ENCODE results near the gene RPA3. TPM values are rescaled to one million over a fixed set of nuclear protein-coding genes. Genes with fewer than 3 reads are reported as not detected.
"Not testable (repeated sequence)": the region's sequence is repeated elsewhere in the genome, so short reads cannot be mapped to it uniquely, and the experiment has no call there.

RPA3 gene
- total and polyA plus RNA-seq, 2 donors: 42.7 to 117 TPM

DNA sequence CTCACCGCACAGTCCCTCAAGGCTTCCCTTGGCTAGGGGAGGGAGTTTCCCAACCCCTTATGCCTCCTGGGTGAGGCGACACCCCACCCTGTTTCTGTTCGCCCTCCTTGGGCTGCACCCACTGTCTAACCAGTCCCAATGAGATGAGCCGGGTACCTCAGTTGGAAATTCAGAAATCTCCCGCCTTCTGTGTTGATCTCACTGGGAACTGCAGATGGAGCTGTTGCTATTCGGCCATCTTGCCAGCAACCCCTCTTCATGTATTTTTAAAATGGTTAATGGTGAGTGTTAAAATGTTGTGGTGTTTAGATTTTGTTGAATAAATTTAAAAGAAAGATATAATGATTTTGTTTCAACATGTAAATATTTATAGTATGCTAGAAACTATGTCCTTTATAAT, 55.9 kb downstream of the RPA3 start:
- Histone ChIP-seq H3K9me3 (ENCODE audit: control insufficient read depth in 2 of 2, insufficient read depth in 1 of 2, low read length in 1 of 2) (no peaks in the 10 kb centered on the region), H3K27ac (ENCODE audit: low read depth in 1 of 2, low read length in 1 of 2) (no peak overlapping the region), H3K36me3 (ENCODE audit: control insufficient read depth in 2 of 2, insufficient read depth in 2 of 2, low read length in 1 of 2) (no peaks in the 10 kb centered on the region), H3K27me3 (ENCODE audit: control insufficient read depth in 2 of 2, insufficient read depth in 1 of 2, low read length in 1 of 2) (no peaks in the 10 kb centered on the region), H3K4me3 (ENCODE audit: low read length in 2 of 2) (no peak overlapping the region), H3K4me1 (ENCODE audit: control insufficient read depth in 2 of 2, insufficient read depth in 2 of 2, low read length in 2 of 2) (no peaks in the 10 kb centered on the region)
- no peak for DNase-seq (ENCODE audit: low read depth in 6 of 9, low spot score in 9 of 9)
- 97% methylated on average over 6 of the region's 6 CpGs for WGBS

DNA sequence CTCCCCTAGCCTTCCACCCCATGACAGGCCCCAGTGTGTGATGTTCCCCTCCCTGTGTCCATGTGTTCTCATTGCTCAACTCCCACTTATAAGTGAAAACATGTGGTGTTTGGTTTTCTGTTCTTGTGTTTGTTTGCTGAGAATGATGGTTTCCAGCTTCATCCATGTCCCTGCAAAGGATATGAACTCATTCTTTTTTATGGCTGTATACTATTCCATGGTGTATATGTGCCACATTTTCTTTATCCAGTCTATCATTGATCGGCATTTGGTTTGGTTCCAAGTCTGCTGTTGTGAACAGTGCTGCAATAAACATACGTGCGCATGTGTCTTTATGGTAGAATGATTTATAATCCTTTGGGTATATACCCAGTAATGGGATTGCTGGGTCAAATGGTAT, 61.9 kb downstream of the RPA3 start:
- H3K27ac ChIP-seq (ENCODE audit: low read depth in 1 of 2, low read length in 1 of 2); H3K36me3 ChIP-seq (ENCODE audit: control insufficient read depth in 2 of 2, insufficient read depth in 2 of 2, low read length in 1 of 2); DNase-seq (ENCODE audit: low read depth in 6 of 9, low spot score in 9 of 9); H3K4me1 ChIP-seq (ENCODE audit: control insufficient read depth in 2 of 2, insufficient read depth in 2 of 2, low read length in 2 of 2); H3K4me3 ChIP-seq (ENCODE audit: low read length in 2 of 2); H3K9me3 ChIP-seq (ENCODE audit: control insufficient read depth in 2 of 2, insufficient read depth in 1 of 2, low read length in 1 of 2); H3K27me3 ChIP-seq (ENCODE audit: control insufficient read depth in 2 of 2, insufficient read depth in 1 of 2, low read length in 1 of 2): not testable (repeated sequence)
- WGBS: 97% methylated on average over 3 of the region's 3 CpGs

DNA sequence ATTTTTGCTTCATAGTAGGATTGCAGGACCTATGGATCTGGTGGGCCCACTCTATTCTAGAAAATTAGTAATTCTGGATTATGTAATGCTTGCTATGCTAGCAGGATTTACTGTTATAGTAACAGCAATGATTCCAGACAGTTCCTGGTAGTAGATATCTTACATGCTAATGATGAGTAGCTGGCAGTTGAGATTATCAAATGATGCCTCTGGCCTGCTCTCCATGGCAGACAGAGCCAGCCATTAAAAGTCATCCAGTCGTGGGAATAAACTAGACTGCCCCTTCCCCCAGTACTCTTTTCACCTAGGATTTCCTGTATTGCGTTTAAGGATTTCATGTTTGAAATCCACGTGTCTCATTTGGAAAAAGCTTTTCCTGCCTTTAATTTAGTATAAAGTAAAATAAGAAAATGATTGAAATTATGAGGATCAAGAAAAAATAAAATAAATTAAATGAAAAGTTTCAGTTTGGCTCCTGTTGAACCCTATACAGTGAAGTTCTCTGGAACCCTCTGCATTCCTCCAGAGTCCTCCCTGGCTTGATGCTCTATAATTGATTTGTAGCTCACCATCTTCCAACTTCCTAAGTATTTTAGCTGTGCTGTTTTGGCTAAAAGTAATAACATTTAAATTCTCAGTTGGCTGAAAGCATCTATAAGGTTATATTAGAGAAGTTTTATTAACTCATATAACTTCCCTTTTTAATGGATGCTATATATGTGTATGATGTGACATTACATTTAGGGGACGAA, 63.3 kb downstream of the RPA3 start:
- no peak for DNase-seq (ENCODE audit: low read depth in 6 of 9, low spot score in 9 of 9)
- 94% methylated on average over 4 of the region's 4 CpGs for WGBS
- no peak overlapping the region for H3K4me3 ChIP-seq (ENCODE audit: low read length in 2 of 2)

DNA sequence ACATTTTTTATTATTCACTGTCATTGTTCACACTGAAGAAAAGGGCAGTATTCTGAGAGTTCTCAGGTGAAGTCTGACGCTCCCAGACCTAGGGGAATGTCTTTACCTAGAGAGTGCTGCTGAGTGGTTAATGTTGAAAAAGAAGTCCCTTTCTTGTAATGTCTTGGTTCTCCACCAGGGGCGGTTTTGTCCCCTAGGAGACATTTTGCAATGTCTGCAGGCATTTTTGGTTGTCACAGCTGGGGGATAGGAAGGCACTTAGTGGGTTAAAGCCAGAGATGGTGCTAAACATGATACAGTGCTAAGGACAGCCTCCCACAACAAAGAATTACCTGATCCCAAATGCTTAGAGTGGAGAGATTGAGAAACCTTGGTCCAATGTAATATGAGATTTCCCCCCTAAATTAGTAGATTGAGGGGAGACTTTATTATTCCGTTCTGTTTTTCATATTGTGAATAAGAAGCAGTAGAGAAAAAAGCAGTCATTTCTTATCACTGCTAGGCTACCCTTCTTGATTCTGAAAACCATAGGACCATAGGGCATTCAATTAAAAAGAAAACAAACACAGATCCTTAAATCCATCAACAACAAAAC, 64.7 kb downstream of the RPA3 start:
- peak in 2 of 9 donors; percentile 56 to 78 for DNase-seq (ENCODE audit: low read depth in 6 of 9, low spot score in 9 of 9)
- Histone ChIP-seq H3K36me3 (ENCODE audit: control insufficient read depth in 2 of 2, insufficient read depth in 2 of 2, low read length in 1 of 2) (no peaks in the 10 kb centered on the region), H3K4me1 (ENCODE audit: control insufficient read depth in 2 of 2, insufficient read depth in 2 of 2, low read length in 2 of 2) (peaks cover 17 to 19% of the 10 kb centered on the region in 2 donors), H3K9me3 (ENCODE audit: control insufficient read depth in 2 of 2, insufficient read depth in 1 of 2, low read length in 1 of 2) (no peaks in the 10 kb centered on the region), H3K4me3 (ENCODE audit: low read length in 2 of 2) (no peak overlapping the region), H3K27me3 (ENCODE audit: control insufficient read depth in 2 of 2, insufficient read depth in 1 of 2, low read length in 1 of 2) (no peaks in the 10 kb centered on the region), H3K27ac (ENCODE audit: low read depth in 1 of 2, low read length in 1 of 2) (no peak overlapping the region)
- WGBS: 92% methylated on average over 3 of the region's 3 CpGs

More for the DNA sequence above, 63.3 kb downstream of the RPA3 start:
- Histone ChIP-seq H3K36me3 (ENCODE audit: control insufficient read depth in 2 of 2, insufficient read depth in 2 of 2, low read length in 1 of 2) (no peaks in the 10 kb centered on the region), H3K9me3 (ENCODE audit: control insufficient read depth in 2 of 2, insufficient read depth in 1 of 2, low read length in 1 of 2) (no peaks in the 10 kb centered on the region), H3K27ac (ENCODE audit: low read depth in 1 of 2, low read length in 1 of 2) (no peak overlapping the region), H3K4me1 (ENCODE audit: control insufficient read depth in 2 of 2, insufficient read depth in 2 of 2, low read length in 2 of 2) (peaks cover 17 to 19% of the 10 kb centered on the region in 2 donors), H3K27me3 (ENCODE audit: control insufficient read depth in 2 of 2, insufficient read depth in 1 of 2, low read length in 1 of 2) (no peaks in the 10 kb centered on the region)

DNA sequence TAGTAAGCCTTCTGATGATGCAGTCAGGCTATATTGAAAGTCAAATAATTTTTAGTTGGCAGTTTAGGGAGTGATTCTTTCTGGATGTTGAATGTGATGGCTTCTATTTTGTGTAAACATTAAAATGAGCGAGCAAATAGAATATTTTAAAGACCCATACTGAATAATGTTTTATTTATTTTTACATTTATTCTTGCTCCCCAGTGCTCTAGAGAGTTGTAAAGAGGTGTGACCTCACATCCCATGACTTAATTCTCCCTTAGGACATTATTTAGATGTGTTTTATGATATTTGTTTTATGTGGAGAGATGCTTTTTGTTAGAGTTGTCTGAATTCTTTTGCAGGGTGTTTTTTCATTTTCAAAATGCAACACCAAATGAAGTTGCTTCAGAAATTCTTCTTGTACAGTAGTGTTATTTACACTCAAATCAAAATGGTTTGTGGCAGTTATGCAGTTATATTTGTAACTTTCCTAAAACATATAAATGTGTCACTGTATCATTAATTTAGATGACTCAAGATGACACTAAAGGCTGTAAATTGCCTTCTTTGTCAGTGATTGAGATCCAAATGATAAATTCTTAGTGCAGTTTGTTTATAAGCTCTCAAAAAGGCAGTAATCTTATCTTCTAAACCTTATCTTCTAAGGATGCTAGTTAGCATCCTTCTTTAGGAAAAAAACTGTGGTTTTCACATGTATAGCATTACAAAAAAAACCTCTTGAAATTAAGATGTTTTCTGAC, 65.4 kb downstream of the RPA3 start:
- H3K27ac ChIP-seq (ENCODE audit: low read depth in 1 of 2, low read length in 1 of 2): no peak overlapping the region
- H3K36me3 ChIP-seq (ENCODE audit: control insufficient read depth in 2 of 2, insufficient read depth in 2 of 2, low read length in 1 of 2): no peaks in the 10 kb centered on the region
- WGBS: 94% methylated on average over 1 of the region's 1 CpG
- peaks cover 18 to 19% of the 10 kb centered on the region in 2 donors for H3K4me1 ChIP-seq (ENCODE audit: control insufficient read depth in 2 of 2, insufficient read depth in 2 of 2, low read length in 2 of 2)
- H3K27me3 ChIP-seq (ENCODE audit: control insufficient read depth in 2 of 2, insufficient read depth in 1 of 2, low read length in 1 of 2): no peaks in the 10 kb centered on the region
- DNase-seq (ENCODE audit: low read depth in 6 of 9, low spot score in 9 of 9): no peak
- no peak overlapping the region for H3K4me3 ChIP-seq (ENCODE audit: low read length in 2 of 2)
- no peaks in the 10 kb centered on the region for H3K9me3 ChIP-seq (ENCODE audit: control insufficient read depth in 2 of 2, insufficient read depth in 1 of 2, low read length in 1 of 2)

DNA sequence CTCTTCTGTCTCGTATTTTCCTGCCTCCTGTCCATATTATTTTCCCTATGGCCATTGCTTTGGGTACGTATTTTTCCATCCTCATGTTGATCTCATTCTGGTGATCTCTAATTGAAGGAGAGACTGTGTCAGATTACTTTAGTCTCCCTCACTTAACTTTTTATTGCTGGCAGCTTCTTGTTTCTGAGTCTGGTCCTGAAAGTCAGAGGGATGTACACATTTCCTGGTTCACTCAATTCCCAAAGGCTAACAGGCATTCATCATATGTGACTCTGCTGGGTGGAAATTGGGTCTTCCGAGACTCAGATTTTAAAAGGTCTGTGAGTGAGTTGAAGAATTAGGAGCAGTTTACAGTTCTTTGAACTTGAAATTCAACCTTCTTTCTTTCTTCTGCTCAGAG, 66.9 kb downstream of the RPA3 start:
- Histone ChIP-seq H3K9me3 (ENCODE audit: control insufficient read depth in 2 of 2, insufficient read depth in 1 of 2, low read length in 1 of 2) (peaks cover 0 to 4% of the 10 kb centered on the region in 2 donors), H3K27ac (ENCODE audit: low read depth in 1 of 2, low read length in 1 of 2) (no peak overlapping the region), H3K4me3 (ENCODE audit: low read length in 2 of 2) (no peak overlapping the region), H3K4me1 (ENCODE audit: control insufficient read depth in 2 of 2, insufficient read depth in 2 of 2, low read length in 2 of 2) (peaks cover 24 to 25% of the 10 kb centered on the region in 2 donors), H3K27me3 (ENCODE audit: control insufficient read depth in 2 of 2, insufficient read depth in 1 of 2, low read length in 1 of 2) (no peaks in the 10 kb centered on the region), H3K36me3 (ENCODE audit: control insufficient read depth in 2 of 2, insufficient read depth in 2 of 2, low read length in 1 of 2) (no peaks in the 10 kb centered on the region)
- 92% methylated on average over 3 of the region's 3 CpGs for WGBS
- no peak for DNase-seq (ENCODE audit: low read depth in 6 of 9, low spot score in 9 of 9)

DNA sequence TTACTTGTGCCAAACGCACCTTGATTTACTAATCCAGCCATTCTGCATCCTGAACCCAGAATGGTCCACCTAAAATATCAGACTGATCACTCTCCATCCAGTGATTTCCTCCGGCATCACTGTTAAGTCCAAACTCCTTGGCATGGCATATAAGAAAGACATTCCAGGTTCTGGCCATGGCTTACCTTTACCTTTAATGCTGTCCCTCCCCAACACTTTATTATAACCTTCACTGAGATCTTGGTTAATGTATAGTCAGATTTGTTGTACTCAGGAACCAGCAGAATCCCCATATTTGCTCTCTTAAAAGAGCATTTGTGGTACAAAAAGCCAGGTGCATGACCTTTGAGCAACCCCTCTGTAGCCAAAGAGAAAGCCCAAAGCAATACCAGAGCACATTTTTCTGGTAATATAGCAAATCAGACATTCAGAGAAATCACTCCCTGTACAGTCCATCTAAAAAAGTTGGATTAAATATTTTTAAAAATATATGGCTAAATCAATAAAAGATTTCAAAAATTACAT, 67.7 kb downstream of the RPA3 start:
- over 99% methylated on average over 2 of the region's 2 CpGs for WGBS
- H3K4me1 ChIP-seq (ENCODE audit: control insufficient read depth in 2 of 2, insufficient read depth in 2 of 2, low read length in 2 of 2): peaks cover 24 to 25% of the 10 kb centered on the region in 2 donors
- H3K27me3 ChIP-seq (ENCODE audit: control insufficient read depth in 2 of 2, insufficient read depth in 1 of 2, low read length in 1 of 2): no peaks in the 10 kb centered on the region
- no peak overlapping the region for H3K4me3 ChIP-seq (ENCODE audit: low read length in 2 of 2)
- H3K27ac ChIP-seq (ENCODE audit: low read depth in 1 of 2, low read length in 1 of 2): no peak overlapping the region
- peak in 1 of 9 donors; percentile 41 for DNase-seq (ENCODE audit: low read depth in 6 of 9, low spot score in 9 of 9)
- H3K9me3 ChIP-seq (ENCODE audit: control insufficient read depth in 2 of 2, insufficient read depth in 1 of 2, low read length in 1 of 2): peaks cover 0 to 8% of the 10 kb centered on the region in 2 donors
- H3K36me3 ChIP-seq (ENCODE audit: control insufficient read depth in 2 of 2, insufficient read depth in 2 of 2, low read length in 1 of 2): peaks cover 0 to 3% of the 10 kb centered on the region in 2 donors

DNA sequence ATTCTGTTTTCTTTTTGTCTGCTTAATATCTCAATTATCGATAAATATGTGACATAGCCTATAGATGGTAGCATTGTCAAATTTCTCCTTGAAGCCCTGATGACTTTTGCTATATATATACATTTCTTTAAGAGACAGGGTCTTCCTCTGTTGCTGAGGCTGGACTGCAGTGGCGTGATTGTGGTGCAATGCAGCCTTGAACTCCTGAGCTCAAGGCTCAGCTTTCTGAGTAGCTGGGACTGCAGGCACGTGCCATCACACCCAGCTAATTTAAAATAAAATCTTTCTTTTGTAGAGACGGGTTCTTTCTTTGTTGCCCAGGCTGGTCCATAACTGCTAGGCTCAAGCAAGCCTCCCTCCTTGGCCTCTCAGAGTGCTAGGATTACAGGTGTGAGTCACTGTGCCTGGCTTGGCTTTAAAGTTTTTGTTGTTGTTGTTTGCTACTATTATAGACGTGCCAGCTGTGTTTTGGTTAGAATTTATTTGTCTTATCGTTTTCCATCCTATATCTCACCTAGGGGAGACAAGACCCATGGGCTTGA, 70.8 kb downstream of the RPA3 start:
- Histone ChIP-seq H3K4me3 (ENCODE audit: low read length in 2 of 2) (no peak overlapping the region), H3K27ac (ENCODE audit: low read depth in 1 of 2, low read length in 1 of 2) (peak overlapping the region in 1 of 2 donors; percentile 45), H3K27me3 (ENCODE audit: control insufficient read depth in 2 of 2, insufficient read depth in 1 of 2, low read length in 1 of 2) (no peaks in the 10 kb centered on the region), H3K36me3 (ENCODE audit: control insufficient read depth in 2 of 2, insufficient read depth in 2 of 2, low read length in 1 of 2) (peaks cover 3% of the 10 kb centered on the region in 2 donors), H3K4me1 (ENCODE audit: control insufficient read depth in 2 of 2, insufficient read depth in 2 of 2, low read length in 2 of 2) (peaks cover 21 to 24% of the 10 kb centered on the region in 2 donors), H3K9me3 (ENCODE audit: control insufficient read depth in 2 of 2, insufficient read depth in 1 of 2, low read length in 1 of 2) (peaks cover 0 to 8% of the 10 kb centered on the region in 2 donors)
- no peak for DNase-seq (ENCODE audit: low read depth in 6 of 9, low spot score in 9 of 9)
- 75% methylated on average over 6 of the region's 6 CpGs for WGBS

All from thymus (tissue), 11 donors.